Hematopoietic multipotent progenitor cell treated with erythropoietin and hydrocortisone succinate and interleukin-3 and kit ligand, for 15 days (in vitro differentiated cells): ENCODE measurements around the gene CHMP5.

Experiments
- DNase-seq: peaks from one replicate; pipeline ENCODE4 v3.0.0-alpha.2; 2015; ENCODE audit warnings: low spot score

Gene CHMP5

DNA sequence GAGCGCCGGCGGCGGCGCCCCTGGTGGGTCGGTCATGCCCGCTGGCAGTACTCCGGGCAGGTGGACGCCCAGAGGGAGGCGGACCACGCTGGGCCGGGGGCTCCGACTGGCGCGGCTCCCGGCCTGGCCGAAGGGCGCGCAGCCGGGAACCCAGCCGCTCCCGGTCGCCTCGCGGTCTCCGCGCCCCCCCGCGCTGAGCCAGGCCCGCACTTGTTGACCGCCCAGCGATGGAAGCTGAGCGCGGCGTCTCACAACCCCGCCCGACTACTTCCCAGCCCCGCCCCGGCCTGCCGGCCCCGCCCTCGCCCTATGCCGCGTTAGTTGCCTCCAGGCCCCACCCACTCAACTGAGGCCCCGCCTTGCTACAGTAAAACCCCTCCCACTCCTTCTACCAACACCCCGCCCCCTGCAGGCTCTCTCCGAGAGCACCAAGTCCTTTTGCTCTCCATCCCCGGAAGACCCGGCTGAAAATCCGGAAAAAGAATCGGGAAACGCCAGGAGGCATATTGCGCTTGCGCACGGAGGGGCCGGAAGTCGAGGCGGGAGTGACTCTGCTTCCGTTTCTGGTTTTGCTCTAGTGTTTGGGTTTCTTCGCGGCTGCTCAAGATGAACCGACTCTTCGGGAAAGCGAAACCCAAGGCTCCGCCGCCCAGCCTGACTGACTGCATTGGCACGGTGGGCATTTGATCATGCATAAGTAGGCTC, at the start of gene CHMP5, which contains the start of gene BAG1:
Gene CHMP5 (plus strand): TSS at position 577 of the 705 bp plus-strand sequence. CDS start 30 bp downstream, at position 607.
Gene BAG1 (minus strand): TSS at position 236 of the 705 bp plus-strand sequence.
- DNase-seq: peak; percentile 98

DNA sequence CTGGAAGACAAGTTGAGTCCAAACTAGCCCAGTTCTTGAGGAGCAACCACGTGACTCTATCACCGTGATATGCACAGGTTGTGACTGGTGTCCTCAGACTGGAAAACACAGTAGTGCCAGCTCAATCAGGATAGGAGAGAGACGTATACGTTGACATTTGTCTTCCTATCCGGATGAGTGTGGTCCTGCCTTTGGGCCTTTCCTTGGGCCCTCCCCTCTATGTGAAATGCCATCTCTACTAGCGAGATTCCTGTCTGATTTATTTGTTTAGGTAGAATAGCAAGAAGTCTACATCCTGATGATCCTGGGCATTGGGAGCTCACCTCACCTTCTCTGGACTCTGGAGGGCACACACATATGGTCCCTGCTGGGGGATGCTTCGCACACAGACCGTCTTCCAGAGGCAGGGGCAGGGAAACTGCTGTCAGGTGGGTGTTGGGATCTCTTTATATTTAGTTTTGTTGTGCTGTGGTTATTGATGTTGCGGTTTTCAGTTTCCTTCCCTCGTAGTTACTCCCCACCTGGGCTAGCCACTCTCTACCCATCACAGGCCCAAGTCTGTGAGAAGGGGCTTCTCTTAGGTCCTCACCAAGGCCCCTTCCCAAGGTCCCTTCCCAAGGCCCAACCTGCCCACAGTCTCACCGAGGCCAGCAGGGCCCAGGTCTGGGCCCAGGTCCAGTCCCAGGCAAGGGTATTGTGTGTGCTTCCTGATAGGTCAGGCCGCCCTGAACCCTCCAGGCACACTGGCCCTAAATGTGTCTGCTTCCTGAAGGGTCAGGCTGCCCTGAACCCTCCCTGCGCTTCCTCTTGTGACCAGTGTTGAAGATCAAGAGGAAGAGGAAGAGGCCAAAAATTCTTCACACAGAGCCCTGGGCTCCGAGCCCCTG, 43.9 kb upstream of the CHMP5 start:
- no peak for DNase-seq

DNA sequence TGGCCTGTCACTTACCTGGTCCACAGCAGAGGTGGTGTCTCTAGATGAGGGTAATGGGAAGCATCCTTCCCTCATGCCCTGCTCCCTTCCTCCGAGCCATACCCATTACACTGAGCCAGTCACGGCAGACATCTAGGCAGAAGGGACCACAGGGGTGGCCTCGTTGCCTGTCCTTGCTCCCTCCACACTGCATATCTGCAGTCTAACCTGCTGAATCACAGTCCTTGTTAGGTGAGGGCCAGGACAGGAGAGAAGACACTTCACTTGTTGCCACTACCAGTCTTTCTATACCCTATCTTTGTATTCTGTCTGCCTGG, 43.3 kb upstream of the CHMP5 start:
- no peak for DNase-seq

DNA sequence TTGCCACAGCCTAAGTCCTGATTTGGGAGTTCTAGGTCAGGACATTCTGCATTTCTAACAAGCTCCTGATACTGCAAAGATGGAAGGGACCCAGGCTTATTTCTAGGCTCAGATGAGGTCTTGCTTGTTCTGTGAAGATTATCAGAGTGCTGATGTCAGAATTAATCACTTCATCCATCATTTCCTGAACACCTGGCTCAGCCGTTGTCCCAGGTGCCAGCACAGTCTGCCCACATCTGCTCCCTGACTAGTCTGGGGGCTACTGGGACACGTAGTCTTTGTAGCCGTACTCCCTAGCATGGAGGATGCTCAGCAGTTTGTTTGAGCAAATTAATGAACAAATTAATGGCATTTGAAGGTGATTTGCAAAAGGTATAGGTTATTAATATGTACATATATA, 42.8 kb upstream of the CHMP5 start:
- DNase-seq: no peak

DNA sequence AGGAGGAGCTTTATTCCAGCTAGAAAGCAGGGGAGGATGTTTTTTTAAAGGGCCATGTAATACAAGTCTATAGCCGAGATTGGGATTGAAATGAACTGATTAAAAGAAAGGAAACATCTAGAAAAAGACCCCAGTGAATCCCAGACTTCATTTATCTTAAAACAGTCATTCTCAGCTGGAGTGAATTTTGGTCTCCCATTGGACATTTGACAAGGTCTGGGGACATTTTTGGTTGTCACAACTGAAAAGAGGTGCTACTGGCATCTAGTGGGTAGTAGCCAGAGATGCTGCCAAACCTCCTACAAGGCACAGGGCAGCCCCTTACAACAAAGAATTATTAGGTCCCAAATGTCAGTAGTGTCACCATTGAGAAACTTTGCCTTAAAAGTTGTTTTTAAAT, 41.2 kb upstream of the CHMP5 start:
- no peak for DNase-seq

DNA sequence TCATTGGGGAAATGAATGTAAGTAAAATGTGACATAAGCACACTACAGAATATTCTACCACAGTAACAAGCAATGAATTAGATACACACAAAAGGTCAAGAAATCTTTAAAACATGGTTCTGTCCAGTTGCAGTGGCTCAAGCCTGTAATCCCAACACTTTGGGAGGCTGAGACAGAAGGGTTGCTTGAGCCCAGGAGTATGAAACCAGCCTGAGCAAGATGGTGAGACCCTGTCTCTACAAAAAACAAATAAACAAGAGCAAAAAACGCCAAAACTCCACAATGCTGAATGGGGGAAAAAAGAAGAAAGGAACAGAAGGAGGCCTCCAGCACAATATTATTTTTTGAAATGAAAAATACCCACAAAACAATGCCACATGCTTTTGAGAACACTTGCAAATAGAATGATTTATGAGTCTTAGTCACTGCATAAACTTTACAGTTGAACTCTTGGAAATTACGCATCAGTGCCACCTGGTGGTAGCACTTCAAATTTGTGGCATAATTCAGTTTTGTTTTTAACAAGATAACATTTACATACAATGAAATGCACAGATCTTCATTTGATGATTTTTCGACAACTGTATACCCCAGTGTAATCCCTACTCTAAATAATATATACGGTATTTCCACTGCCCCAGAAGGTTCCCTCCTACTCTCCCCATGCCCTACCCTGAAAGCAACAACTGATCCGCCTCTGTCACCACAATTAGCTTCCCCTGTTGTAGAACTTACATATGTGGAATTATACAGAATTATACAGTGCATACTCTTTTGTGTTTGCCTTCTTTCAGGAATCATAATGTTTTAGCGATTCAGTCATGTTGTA, 39.3 kb upstream of the CHMP5 start:
- peak; percentile 81 for DNase-seq

DNA sequence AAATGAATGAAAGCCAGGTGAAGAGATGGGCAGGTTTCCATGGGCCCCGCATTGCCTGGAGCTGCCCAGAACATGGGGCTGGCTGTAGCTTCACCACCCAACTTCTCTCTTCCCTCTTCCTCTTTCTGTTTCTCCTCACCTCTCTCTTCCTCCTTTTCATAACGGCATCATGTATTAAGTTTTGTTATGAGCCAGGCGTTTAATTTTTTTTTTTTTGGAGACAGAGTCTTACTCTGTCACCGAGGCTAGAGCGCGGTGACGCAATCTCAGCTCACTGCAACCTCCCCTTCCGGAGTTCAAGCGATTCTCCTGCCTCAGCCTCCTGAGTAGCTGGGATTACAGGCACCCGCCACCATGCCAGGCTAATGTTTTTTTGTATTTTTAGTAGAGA, 37.8 kb upstream of the CHMP5 start:
- no peak for DNase-seq

DNA sequence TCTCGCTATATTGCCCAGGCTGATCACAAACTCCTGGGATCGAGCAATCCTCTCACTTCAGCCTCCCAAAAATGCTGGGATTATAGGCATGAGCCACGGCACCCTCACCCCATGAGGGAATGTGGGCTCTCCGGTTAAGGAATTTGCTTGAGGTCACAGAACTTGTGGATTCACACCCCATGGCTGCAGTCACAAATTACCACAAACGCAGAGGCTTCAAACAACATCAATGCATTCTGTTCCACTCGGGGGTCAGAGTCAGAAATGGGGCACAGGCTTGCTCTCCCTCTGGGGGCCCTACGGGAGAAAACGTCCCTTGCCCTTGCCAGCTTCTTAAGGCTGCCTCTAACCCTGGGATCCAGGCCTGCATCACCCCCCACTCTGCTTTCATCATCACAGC, 37.1 kb upstream of the CHMP5 start:
- DNase-seq: no peak

DNA sequence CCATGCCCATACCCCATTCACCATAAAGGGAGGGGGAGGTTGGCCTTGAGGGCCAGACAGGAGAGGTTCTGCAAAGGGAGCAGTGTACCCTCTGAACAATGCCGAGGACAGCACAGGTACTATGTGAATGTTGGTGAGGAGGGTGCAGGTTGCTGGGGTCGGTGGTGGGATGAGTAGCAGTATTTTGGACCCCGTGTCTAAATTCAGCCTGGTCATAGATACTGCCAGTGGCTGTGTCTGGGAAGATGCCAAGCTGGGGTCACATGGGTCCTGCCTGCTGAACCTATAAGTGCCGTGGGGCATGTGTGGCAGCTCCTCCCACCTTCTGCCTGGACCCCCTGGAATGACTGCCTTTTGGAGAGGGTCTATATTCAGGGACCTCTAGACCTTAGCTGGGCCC, 36.2 kb upstream of the CHMP5 start:
- DNase-seq: no peak

DNA sequence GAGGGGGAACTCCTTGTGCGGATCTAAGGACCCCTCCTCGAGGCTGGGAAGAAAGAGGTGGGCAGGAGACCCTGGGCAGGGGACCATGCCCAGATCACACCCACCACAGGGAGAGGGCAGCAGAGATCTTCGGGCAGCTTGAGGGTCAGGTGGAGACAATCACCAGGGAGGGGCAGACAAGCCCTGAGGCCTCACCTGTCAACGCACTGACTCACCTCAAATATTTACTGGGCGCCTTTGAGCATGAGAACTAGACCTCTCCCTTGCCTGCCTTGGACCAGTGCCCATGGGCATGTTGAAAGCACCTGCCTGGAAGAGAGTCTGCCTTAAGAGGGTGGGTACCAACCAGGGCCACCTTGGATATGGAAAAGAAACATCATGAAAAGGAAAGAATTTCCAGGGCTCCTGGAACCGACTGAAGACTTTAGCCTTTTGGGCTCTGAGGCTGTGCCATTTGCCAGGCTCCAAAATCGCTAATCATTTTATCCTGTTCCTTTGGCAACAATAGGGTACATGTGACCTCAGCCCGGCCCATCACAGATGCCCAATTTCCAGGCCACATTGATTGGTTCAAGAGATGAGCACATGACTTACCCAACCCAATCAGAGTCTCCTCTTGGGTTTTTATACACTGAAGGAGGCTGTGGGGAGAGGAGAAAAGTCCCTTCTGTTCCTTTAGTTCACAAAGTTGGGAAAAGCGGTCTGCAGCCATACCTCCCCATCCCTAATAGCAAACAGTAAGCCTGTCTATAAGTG, 35.3 kb upstream of the CHMP5 start:
- DNase-seq: no peak

DNA sequence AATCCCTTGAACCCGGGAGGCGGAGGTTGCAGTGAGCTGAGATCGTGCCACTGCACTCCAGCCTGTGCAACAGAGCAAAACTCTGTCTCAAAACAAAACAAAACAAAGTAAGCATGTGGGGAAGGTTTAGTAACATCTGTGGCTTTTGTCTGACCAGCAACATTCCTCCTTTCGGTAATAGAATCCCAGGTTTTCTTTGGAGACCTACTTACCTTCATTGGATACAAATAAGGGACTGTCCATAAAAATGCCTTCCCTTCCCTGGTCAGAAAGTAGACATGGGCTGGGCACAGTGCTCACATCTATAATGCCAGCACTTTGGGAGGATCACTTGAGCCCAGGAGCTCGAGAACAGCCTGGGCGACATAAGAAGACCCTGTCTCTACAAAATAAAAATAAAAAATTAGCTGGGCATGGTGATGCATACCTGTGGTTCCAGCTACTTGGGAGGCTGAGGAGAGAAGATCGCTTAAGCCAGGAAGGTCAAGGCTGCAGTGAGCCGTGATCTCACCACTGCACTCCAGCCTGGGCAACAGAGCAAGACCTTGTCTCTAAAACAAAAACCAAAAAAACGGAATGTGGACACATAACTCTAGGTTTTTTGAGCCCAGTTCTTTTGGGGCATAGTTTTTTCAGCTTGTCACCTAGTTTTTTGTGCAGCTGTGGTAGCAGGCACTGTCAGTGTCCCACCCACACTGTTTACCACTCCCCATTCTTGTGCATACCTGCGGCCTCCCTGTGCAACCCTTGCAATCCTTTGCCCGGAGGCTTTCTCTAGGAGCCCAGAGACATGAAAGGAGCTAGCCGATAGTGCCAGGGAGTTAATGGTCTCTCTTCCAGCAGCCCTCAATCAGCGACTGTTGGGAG, 33.9 kb upstream of the CHMP5 start:
- no peak for DNase-seq

DNA sequence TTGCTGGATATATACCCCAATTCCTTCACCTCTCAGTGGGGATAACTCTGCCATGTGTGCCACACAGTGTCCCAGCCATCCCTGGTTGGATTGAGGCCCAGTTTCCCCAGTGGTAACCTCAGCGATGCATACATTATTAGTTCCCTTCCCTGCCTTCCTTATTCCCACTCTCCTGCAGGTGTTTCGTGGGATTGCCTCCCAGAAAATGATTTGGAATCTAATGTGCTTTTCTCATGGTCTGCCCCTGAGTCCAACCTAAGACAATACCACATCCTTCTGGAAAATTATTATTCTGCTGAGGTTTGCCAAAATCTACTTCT, 33.3 kb upstream of the CHMP5 start:
- DNase-seq: no peak

DNA sequence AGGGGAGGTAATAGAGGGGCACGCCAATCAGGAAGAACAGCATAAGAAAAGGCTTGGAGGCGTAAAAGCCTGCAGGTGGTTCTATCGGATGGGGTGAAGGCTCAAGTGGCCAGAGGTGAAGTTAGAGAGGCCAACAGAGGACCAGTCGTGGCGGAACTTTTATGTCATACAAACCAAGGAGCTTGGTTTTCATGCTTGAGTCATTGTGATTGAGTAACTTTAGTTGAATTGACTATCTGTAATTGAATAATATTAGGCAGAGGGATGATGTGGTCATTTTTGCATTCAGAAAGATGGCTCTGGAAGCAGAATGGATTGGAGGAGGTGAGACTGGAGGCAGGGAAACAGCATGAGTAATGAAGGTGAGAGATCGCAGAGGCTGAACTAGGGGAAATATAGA, 32.0 kb upstream of the CHMP5 start:
- DNase-seq: peak; percentile 45

DNA sequence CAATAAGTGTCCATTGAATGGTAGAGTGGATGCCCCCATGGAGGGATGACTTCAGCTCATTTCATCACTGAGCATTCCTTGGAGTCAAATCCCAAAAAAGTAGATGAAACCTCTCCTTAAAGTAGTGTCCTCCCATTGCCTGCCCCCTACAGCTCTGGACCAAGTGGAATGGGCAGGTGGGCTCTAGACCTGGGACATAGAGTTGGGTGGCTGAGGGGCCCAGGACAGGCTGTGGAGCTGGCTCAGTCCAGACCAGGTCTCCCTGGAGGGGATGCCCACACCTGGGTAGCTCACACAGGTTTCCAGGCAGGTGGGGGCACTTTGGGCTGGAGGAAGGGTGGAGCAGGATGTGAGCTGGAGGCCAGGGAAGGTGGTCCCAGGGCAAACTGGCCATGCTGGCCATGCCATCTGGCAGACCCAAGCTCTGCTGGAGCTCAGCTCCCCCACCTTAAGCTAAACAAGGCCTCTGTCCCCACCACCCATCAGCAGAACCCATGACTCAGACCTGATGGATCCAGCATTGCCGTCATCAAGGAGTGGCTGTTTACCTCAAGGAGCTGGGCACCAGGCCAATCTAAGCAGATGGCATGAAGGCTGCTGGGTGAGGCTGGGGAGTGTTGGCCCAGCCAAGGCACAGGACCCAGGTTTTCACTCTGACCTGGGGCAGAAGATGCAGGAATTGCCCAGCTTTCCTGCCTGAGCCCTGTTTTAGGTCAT, 31.1 kb upstream of the CHMP5 start:
- DNase-seq: peak; percentile 95

DNA sequence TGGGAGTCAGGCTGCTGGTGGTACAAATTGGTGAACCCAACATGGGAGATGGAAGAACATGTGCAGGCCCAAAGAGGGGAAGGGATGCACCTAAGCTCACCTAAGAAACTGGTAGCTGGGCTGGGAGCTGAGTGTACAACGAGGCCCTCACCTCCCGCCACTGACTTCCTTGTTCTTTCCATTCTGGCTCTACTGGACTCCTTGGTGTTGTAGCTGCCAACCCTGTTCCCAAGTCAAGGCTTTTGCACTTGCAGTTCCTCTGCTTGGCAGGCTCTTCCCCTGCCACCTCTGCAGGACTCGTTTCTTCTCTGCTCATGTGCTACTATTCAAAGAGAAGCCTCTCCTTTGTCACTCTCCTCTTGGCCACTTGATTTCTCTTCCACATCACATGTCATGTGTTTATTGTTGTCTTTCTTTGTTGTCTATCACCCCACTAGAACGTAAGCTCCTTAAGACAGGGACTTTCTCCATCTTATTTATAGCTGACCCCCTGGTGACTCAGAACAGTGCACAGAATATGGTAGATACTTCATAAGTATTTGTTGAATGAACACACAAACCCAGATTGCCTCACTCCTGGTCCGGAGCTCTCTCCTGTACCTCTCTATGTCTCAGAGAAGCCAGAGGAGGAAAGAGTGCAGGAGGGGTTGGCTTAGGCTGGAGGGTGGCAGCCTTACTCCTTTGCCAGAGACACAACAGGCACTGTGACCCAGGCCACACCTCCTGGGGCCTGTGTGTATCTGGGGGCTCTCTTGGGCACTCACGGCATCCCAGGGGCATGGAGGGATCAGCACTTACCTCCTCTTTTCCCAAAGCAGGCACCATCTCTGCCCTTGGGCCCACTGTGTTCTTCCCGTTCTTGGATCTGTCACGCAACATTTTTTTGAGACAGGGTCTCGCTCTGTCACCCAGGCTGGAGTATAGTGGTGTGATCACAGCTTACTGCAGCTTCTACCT, 30.1 kb upstream of the CHMP5 start:
- DNase-seq: peak; percentile 25

DNA sequence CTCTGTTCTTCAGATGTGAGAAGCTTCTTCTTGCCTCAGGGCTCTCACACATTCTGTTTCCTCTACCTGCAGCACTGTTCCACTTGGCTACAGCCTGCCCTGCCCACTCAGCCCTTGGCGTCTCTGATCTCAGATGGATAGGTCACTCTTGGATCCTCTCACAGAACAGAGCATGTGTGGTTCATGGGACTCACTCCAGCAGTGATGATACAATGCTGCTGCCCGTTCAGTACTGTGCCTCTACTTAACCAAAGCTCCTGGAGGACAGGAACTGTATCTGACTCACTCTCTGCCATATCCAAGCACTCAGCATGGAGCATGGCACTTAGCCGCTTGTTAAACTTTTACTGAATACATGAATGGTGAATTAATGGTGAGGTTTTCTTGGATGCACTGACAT, 28.3 kb upstream of the CHMP5 start:
- DNase-seq: no peak

DNA sequence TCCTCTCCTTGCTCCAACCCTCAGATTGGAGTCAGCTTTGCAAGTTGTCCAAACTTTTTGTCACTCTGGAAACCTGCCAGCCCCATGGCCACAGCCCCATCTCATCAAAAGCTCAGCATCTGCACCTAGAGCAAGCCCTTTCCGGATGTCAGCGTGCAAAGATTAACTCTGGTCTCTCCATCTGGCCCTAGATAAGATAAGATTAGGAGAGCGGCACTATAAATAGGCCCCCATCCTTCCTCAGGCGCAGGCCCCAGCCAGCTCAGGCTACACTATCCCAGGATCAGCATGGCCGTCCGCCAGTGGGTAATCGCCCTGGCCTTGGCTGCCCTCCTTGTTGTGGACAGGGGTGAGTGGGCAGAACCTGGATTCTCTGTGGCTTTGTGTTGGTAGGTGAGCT, 24.9 kb upstream of the CHMP5 start, which contains the start of gene SPINK4:
Gene SPINK4 (plus strand): TSS at position 247 of the 400 bp plus-strand sequence. CDS start 42 bp downstream, at position 289.
- peak; percentile 57 for DNase-seq

DNA sequence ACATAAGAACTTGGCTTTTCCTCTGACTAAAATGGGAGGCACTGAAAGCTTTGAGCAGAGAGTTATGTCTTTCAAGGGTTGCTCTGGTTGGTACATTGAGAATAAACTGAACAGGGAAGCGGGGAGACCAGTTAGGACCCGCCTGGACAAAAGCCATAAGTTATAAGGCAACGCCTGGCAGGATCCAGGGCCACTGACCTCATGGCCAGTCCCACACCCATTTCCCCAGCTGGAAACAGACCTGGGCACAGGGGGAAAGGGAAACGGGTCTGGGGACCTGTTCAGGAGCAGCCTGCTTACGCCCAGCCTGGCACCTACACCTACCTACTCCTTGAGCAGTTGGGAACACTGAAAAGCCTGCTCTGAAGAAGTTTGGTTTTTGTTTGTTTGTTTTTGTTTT, 23.6 kb upstream of the CHMP5 start:
- DNase-seq: no peak

DNA sequence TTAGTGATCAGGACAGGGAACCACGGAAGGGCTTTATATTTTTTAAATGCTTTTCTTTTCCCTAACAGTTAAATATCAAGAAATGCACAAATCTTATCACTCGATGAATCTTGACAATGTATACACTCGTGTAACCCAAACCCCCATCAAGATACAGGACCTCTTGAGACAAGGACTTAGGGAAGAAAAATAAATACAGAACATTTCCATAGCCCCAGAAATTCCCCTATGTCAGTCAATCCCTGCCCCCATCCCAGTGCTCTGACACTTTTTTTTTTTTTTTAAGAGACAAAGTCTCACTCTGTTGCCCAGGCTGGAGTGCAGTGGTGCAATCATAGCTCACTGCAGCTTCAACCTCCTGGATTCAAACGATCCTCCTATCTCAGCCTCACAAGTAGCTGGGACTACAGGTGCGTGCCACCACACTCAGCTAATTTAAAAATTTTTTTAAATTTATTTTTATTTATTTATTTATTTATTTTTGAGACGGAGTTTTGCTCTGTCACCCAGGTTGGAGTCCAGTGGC, 22.2 kb upstream of the CHMP5 start:
- DNase-seq: no peak
